ENCODE data around the gene DNALI1. TPM values are rescaled to one million over a fixed set of nuclear protein-coding genes. Genes with fewer than 3 reads are reported as not detected.

The DNALI1 gene
- total and polyA plus RNA-seq, 2 of the 8 experiments (the other 6 are each of a cell fraction or from before 2014, with no cell fraction given), result 8.9 to 11.3 TPM

- TF ChIP-seq CHD7 (IDR thresholded peaks at IDR 0.05; ENCODE audit: insufficient replicate concordance, low read length), result no peak
- TF ChIP-seq SP1 (IDR thresholded peaks at IDR 0.05; ENCODE audit: low read depth, low read length), result no peak
- TF ChIP-seq FOSL1 (IDR thresholded peaks at IDR 0.05; ENCODE audit: insufficient read depth, low read depth, low read length), result no peak
- no peak for TF ChIP-seq NANOG (IDR thresholded peaks at IDR 0.05; ENCODE audit: insufficient read depth, low read depth, low read length, poor library complexity, severe bottlenecking)
These were observed 53.3 kb downstream of the DNALI1 start (continued) for GRCh38 chr1:37609994-37610393.
